UCSD-AML1 (cell line): Measurements from ENCODE around the gene PICK1.
"Not testable (repeated sequence)": the region's sequence is repeated elsewhere in the genome, so short reads cannot be mapped to it uniquely, and the experiment has no call there.

ENCODE experiments used
- DNase-seq: peaks from one replicate; lab custom pipeline; 2025; ENCODE audit not compliant: unreplicated experiment; lab: John Stamatoyannopoulos, UW

PICK1 gene

GRCh38 chr22:38073150-38074130 is 16.2 kb downstream of the PICK1 start:
- no peak for DNase-seq

- DNase-seq: no peak
Measured at GRCh38 chr22:38074181-38075104, 17.2 kb downstream of the PICK1 start.

DNA sequence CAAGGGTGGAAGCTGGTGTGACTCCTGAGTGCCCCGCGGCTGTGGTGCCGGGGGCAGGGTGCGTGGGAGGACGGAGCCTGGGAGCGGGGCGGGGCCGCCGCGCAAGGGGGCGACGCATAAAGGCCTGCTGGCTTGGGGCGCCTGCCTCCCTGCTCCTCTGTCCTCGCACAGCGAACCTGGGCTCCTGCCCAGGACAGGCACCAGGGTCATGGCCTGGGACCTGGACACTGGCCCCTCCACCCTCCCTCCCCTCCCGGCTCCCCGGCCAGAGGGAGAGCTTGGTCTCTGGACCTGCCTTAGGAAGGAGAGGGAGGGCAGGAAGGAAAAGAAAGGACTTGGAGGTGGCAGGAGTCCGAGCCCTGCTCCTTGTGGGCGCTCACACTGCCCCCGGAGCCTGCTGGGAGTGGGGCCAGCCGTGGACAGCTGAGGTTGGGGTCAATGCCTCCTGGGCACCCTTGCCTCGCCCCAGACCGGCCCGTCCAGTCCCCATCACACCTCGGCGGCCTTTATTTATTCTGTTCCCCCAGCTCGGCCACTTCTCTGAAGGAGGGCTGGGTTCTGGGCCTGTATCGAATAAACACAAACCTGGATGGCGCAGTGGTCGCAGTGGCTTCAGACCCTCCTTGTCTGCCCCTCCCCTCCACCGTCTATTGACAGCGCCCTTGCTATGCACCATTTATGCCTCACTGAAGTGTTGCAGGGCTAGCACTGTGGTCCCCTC is 18.1 kb downstream of the PICK1 start:
- no peak for DNase-seq

DNA sequence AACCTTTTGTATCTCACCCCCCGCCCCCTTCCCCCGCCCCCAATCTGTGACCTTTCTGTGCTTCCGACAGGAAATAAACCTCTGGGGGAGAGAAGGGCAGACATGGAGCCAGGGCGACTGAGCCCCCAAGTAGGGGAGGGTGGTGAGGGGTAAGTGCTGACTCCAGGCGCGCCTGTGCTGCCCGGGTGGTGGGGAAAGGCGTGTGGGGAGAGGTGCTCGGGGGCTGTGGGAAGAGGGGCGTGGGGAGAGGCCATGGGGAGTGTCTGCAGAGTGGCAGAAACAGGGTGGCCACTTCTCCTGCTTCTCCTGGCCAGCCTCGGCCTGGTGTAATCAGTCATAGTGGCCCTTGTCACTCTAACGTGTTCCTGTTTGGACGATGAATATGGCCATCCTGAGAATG is 18.8 kb downstream of the PICK1 start:
- no peak for DNase-seq

DNA sequence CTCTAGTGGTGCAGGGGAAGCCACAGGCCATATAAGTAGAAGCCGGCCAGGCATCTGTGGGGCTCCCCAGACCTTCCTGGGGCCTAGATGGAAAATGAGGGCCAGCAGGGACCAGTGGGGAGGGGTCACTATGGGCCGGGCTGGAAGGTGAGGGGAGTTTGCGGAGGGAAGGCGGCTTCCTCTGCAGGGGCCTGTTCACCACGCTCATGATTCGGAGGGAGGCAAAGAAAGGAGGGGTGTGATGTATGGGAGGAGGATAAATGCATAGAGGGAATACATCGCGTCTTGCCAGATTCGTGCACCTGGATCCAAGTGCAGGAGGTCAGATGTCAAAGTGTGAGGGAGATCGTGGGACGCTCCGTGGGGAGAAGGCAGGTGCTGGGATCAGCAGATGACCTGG is 19.9 kb downstream of the PICK1 start:
- no peak for DNase-seq

- no peak for DNase-seq
Measured at GRCh38 chr22:38077595-38077994, 20.4 kb downstream of the PICK1 start.

- no peak for DNase-seq
Measured at GRCh38 chr22:38078046-38078840, 21.0 kb downstream of the PICK1 start.

DNA sequence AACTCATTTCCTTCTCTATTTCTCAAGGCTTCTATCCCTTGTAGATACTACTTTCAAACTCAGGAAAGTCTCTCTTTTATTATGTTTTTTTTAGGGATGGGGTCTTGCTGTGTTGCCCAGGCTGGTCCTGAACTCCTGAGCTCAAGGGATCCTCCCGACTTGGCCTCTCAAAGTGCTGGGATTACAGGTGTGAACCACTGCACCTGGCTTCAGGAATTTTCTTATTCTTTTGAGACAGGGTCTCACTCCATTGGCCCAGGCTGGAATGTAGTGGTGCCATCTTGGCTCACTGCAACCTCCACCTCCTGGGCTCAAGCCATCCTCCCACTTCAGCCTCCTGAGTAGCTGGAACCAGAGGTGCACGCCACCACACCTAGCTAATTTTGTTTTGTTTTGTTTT is 22.0 kb downstream of the PICK1 start:
- not testable (repeated sequence) for DNase-seq

DNA sequence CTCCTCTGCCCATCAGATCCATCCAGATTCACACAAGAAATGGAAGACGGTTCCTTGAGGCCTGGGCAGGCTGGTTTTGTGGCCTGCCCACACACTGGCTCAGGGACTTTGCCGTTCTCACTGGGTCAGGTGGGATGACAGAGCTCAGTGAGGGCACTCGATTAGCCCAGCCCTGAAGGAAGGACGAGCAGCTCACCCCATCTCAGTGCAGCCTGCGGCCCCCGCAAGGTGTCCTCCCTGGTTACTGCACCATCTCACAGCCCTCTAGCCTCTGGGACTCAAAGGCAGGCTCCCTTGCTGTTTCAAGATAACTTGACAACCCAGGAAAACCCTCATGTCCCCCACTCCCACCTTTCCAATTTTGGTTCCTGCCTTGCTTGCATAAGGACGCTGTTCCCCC is 22.6 kb downstream of the PICK1 start:
- no peak for DNase-seq

DNA sequence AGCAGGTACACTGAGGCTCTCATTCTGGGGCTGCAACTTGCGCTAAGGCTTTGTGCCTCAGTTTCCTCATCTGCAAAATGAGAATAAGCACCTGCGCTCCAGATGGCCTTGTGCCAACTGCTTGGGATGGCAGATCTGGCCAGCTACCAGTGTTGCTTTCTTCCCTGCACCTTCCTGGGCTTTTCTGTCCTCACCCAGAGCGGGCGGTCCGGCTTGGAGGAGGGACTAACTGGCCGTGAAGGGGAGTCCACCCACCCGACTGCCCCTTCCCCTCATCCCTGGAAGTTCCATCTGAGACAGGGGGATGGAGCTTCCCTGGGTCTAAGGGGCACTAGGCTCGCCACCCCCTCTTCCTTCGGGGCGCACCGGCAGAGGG is 23.3 kb downstream of the PICK1 start:
- no peak for DNase-seq

DNA sequence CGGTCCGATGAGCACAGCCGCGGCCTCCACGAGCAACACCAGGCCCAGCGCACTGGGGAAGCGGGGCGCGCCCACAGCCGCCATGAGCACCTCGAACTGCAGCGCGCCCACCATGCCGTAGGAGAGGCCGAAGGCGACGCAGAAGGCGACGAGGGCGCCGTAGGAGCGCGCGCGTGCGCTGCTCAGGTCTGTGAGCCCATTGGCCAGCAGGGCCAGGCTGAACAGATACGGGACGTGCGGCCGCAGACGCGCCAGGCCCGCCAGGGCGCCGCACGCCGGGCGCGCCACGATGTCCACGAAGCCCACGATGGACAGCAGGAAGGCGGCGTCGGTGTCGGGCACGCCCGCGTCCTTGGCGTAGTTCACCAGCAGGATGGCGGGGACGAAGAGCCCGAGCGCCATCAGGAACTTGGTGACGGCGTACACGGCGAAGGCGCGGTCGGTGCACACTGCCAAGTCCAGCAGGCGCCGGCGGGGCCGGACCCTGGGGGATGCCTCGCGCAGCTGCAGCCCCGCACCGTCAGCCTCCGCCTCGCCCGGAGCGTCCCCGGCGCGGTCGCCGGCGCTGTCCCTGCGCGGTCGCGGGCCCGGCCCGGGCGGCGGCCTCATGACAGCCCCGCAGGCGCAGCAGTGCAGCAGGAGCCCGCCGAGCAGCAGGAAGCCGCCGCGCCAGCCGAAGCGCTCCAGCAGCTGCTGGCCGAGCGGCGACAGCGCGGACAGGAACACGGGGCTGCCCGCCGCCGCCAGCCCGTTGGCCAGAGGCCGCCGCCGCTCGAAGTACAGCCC is 23.8 kb downstream of the PICK1 start:
- DNase-seq: no peak

DNA sequence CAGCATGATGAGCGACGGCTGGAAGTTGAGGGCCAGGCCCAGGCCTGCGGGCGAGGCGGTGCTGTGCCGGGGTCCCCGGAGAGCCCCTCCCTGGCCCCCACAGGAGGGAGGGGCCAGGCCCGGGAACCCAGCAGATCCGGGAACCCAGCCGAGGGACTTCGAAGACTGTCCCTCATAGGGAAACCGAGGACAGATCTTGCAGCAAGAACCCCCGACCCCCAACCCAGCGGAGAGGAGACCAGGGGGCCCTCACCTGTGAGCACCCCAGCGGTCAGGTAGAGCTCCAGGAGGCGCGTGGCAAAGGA is 24.4 kb downstream of the PICK1 start:
- no peak for DNase-seq

DNA sequence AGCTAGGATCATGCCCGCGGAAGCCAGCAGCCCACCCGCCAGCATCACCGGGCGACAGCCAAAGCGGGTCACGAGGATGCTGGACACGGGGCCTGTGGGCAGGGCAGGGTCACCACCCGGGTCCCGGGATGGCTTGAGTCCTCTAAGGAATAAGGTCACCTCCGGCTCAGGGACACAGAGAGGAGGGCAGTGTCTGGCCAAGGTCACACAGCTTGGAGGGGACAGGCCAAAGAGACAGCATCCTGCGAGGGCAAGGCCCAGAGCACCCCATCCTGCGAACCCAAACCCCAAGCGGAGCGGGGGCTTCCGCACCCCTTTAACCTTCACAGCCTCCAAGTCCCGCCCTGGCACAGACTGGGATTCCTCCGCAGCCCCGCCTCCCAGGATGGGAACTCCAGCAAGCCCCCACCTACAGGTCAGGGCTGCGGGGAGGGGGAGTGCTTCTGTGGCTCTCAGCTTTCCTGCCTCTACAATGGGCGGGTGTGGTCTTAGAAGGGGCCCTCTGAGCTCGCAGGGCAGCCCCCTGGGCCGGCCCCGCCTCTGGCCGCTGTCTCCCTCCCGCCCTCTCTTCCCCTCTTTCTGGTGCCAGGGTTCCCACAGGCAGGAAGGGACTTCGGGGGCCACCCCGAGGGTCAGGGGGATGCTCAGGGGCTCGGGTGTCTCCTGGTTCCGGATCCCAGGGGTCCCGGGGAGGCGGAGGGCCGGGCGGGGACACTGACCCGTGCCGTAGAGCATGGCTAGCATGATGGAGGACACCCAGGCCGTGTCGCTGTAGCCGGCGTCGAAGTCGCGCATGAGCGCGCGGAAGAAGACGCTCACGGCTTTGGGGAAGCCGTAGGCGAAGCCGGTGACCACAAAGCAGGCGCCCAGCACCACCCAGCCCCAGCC is 25.0 kb downstream of the PICK1 start:
- DNase-seq: no peak

- no peak for DNase-seq
Measured at GRCh38 chr22:38082986-38083710, 25.9 kb downstream of the PICK1 start.

DNA sequence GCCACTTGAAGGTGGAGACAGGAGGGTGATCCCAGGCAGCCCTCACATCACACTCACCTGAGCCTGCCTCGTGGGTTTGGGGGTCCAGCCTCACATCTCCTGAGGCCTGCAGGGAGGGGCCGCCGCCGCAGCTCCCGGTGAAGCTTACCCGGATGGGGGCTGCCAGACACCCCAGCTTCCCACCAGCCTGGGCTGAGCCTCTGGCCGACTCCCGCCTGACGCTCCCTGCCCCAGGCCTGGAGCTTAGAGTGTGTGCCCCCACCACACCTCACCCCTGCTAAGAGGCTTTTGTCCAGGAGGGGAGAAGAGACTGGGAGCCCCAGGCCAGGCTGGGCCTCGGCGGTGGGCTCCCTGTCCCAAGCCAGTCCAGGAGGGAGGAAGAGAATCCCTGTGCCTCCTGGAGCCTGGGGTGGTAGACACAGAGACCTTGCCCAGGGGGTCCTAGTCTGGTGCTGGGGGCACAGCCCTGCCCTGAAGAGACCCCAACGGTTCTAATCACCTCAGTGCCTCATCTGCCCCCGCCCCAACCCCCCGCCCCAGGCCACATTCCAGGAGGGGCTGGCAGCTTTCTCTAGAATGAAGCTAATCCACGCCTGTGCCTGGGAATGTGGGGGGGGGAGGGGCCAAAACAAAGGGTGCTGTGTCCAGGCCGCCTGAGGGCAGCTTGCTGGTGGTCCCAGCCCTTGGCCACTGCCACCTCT is 26.9 kb downstream of the PICK1 start, which contains the start of gene SLC16A8:
Gene SLC16A8 (minus strand): TSS at position 254 of the 701 bp plus-strand sequence. CDS start 1,311 bp downstream, outside the sequence.
- no peak for DNase-seq

DNA sequence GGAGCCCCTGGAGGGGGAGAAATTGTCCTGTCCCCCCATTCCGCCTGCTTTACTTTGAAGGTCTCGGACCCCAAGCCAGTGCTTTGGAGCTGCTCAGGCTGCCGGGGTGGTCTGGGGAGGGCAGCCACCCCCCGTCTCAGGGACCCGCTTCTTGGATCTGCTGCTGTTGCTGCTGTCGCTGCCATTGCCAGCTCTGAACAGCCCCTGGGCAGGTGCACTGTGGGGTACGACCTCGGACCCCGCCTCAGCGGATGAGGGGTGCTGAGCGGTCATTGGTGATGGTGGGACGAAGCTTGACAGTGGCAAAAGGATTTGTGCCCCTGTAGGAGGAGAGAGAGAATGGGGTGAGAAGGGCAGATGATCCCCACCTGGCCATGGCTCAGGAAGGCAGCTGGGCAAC is 27.9 kb downstream of the PICK1 start:
- DNase-seq: no peak

GRCh38 chr22:38085501-38085900 is 28.3 kb downstream of the PICK1 start:
- no peak for DNase-seq
